Neural progenitor cell (in vitro differentiated cells): ENCODE results near the gene FRAT1.

Experiments used
- CTCF ChIP-seq: fragments of 200-600 bp; sonication (generic); IDR thresholded peaks from 2 replicates; pipeline ENCODE4 v1.5.1; 2017; ENCODE audit warnings: antibody characterized with exemption, mild to moderate bottlenecking
- EZH2 ChIP-seq: fragments of 200-600 bp; sonication (generic); IDR thresholded peaks from 2 replicates; pipeline ENCODE4 v1.6.1; 2017; ENCODE audit warnings: antibody characterized with exemption, mild to moderate bottlenecking, moderate library complexity
- EZH2phosphoT487 ChIP-seq: fragments of 200-600 bp; sonication (generic); IDR thresholded peaks from 2 replicates; pipeline ENCODE4 v1.6.1; 2017; ENCODE audit warnings: antibody characterized with exemption

GRCh38 chr10:97273700-97274099 is 45.4 kb upstream of the FRAT1 start:
- TF ChIP-seq CTCF = no peak
- no peak for TF ChIP-seq EZH2
- no peak for TF ChIP-seq EZH2phosphoT487
